GM12801 (cell line): ENCODE results near the gene KCND1.

Experiments
- CTCF ChIP-seq: IDR thresholded peaks from one replicate; pipeline ENCODE4 v1.5.1; 2011; ENCODE audit warnings: control low read depth; ENCODE audit not compliant: insufficient read length; ENCODE audit errors: extremely low read depth

KCND1 gene

GRCh38 chrX:48913605-48914366, 57.9 kb downstream of the KCND1 start:
- TF ChIP-seq CTCF: no peak

GRCh38 chrX:48911412-48912182, 60.0 kb downstream of the KCND1 start, which contains the start of gene SLC35A2:
Gene SLC35A2, minus strand, starts transcription at chrX:48911646. Its CDS starts 10 bp downstream, at chrX:48911636.
- TF ChIP-seq CTCF: no peak
